Stomach (tissue), 9 donors: Measurements from ENCODE around the gene KIF5A. TPM values are rescaled to one million over a fixed set of nuclear protein-coding genes. Genes with fewer than 3 reads are reported as not detected.
A peak's percentile ranks its signal among the peaks of the same experiment; 100 is the strongest.

ENCODE experiments used
- DNase-seq, 2 donors: peaks; one replicate each; pipeline versions ENCODE4 v3.0.0 to v3.0.0-alpha.2; 2013 to 2019
- H3K27ac ChIP-seq, 5 donors: fragments of 200-600 bp in 4 of 5; sonication (generic) in 4 of 5; one replicate each; pipeline ENCODE4 v1.5.1; 2013 to 2019; ENCODE audit warnings: mild to moderate bottlenecking in 1 of 5, moderate library complexity in 1 of 5
- H3K27me3 ChIP-seq, 3 donors: fragments of 200-600 bp; sonication (generic); one replicate each; pipeline ENCODE4 v1.5.1; 2017 to 2019; ENCODE audit warnings: mixed run types in 1 of 3
- H3K36me3 ChIP-seq, 4 donors: fragments of 200-600 bp; sonication (generic); 1 replicate in 3 of 4; 2 replicates in 1 of 4; pipeline ENCODE4 v1.5.1; 2016 to 2019
- H3K4me1 ChIP-seq, 4 donors: fragments of 200-600 bp; sonication (generic); one replicate each; pipeline ENCODE4 v1.5.1; 2016 to 2019
- H3K4me3 ChIP-seq, 4 donors: fragments of 200-600 bp; sonication (generic) in 3 of 4; one replicate each; pipeline ENCODE4 v1.5.1; 2016 to 2019; ENCODE audit warnings: mild to moderate bottlenecking in 1 of 4
- H3K9me3 ChIP-seq, 4 donors: fragments of 200-600 bp; sonication (generic); one replicate each; pipeline ENCODE4 v1.5.1; 2016 to 2019
- EP300 ChIP-seq: sonication (generic); formaldehyde crosslinking; IDR thresholded peaks from one replicate; pipeline ENCODE4 v1.6.1; 2017; ENCODE audit warnings: antibody characterized with exemption
- POLR2A ChIP-seq, 4 donors: fragments of 450-650 bp; IDR thresholded peaks; one replicate each; pipeline ENCODE4 v1.6.1; 2016; ENCODE audit warnings: antibody characterized with exemption in 4 of 4, control low read depth in 2 of 4, mild to moderate bottlenecking in 1 of 4, moderate library complexity in 1 of 4
- POLR2AphosphoS5 ChIP-seq, 3 donors: sonication (generic); formaldehyde crosslinking; IDR thresholded peaks; one replicate each; pipeline ENCODE4 v1.6.1; 2016; ENCODE audit warnings: antibody characterized with exemption in 3 of 3
- WGBS, 5 donors: extraction: QIAGEN DNeasy Blood & Tissue Kit in 3 of 5; methylation state at CpG; one replicate each; pipeline versions ENCODE4 v1.1.5 to v1.1.7; 2013 to 2018; 5-methylcytosine and 5-hydroxymethylcytosine counted together
- intact Hi-C: fragments of 100-400 bp; cut with DNase I; formaldehyde crosslinking; loops from one replicate; pipeline ENCODE4 v1.15.1; 2023; ENCODE audit warnings: low total_unique reads
- polyA plus RNA-seq, 3 donors: library from polyadenylated mRNA; stranded (reverse); fragments of 200-250 nt; gene quantifications; one replicate each; pipeline ENCODE4 v1.2.3, GENCODE V29; 2013
- total RNA-seq, 5 donors: library from RNA; depleted of rRNA; stranded (reverse); fragments of >200 nt; gene quantifications; one replicate each; pipeline versions ENCODE4 v1.1.0 to v1.2.3, GENCODE V29; 2014 to 2016
- TF ChIP-seq, protein P1 (sequence below), 7 experiments: fragments of 450-650 bp in 4 of 7; fragments of 200-600 bp in 3 of 7; sonication (generic) in 3 of 7; IDR thresholded peaks; one replicate each; pipeline ENCODE4 v1.5.1; 2016 to 2019; ENCODE audit warnings: antibody characterized with exemption in 7 of 7, control low read depth in 2 of 7, mild to moderate bottlenecking in 1 of 7
- donor health status: healthy with polysubstance abuse.
- donor health status: Bipolar disorder and iron deficiency.
- donor health status: healthy.

KIF5A gene
- total and polyA plus RNA-seq, 8 donors = 0.19 to 2.3 (median 1.3) TPM; not detected in 1

DNA sequence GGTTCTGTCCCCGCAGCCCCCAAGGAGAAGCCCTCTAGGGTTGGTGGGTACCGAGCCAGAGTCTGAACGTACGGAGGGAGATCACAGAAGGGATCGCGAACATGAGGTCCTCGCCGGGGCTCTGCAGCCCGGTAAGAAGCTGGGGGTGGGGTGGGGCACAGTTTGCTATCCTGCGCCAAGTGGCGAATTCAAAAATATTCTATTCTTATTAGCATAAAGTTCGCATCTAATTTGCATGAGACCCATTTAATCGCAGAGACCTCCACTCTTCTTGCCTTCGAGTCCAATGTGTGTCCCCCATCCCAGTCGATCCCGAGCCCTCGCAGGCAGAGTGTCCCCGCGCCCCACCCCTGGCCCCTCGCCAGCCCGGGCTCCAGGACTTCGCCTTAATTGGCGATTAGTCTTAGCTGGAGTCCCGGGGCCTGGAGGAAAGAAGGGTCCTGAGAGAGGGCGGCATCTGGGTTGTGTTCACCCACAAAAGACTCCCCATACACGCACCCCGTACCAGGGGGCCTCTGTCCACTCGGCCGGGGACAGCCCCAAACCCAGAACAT, 60.8 kb downstream of the KIF5A start:
- 3 to 6% (median 4%) methylated on average over 29 of the region's 29 CpGs for WGBS, 5 donors

DNA sequence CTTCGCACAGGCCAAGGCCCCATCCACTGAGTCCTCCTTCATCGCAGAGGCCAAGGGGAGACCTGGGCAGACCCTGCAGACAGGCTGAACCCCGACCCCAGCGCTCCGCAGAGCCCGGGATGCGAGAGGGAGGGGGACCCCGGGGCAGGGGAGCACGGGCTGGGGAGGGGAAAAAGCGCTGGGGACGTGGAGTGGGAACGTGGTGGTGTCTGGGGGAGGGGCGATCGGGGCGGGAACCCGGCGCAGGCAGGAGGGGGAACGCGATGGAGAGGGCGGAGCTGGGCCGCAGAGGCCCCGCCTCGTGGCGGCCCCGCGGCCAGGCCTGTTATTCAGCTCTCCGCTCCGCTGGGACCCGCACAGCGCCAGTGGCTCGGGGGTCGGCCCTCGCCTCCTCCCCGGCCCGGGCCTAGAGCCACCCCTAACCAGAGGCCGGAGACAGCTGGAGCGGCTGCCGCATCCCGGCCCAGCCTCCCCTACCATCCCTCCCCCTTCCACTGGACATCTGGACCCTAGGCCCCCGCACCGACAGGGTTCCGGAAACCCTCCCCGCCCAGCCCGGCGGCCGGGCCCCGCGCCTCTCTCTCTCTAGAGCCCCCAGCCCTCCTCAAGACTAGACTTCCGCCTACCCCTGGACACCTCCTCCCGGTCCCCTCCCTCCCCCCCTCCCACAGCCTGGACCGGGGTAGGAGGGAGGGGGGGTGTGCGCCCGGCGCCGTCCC, 61.4 kb downstream of the KIF5A start, which contains the start of gene ARHGEF25:
ARHGEF25 (plus strand) TSS at position 328 of the 719 bp plus-strand sequence. CDS start 460 bp downstream, outside the sequence.
- intact Hi-C loops = no loop called here
- Histone ChIP-seq H3K27me3 (peaks cover 0 to 65% (median 28%) of the 10 kb centered on the region in 3 donors), H3K9me3 (no peaks in the 10 kb centered on the region), H3K36me3 (peaks cover 3 to 62% (median 45%) of the 10 kb centered on the region in 4 donors), H3K4me3 (peak within 1 kb of the TSS; percentile 54 to 71 (median 64)), H3K27ac (peak within 1 kb of the TSS; percentile 53 to 91 (median 82)), H3K4me1 (peaks cover 22 to 65% (median 40%) of the 10 kb centered on the region in 4 donors)
- TF ChIP-seq POLR2AphosphoS5 (IDR thresholded peaks at IDR 0.05) = peak in 1 of 3 donors; percentile 32
- TF ChIP-seq, protein P1, sequence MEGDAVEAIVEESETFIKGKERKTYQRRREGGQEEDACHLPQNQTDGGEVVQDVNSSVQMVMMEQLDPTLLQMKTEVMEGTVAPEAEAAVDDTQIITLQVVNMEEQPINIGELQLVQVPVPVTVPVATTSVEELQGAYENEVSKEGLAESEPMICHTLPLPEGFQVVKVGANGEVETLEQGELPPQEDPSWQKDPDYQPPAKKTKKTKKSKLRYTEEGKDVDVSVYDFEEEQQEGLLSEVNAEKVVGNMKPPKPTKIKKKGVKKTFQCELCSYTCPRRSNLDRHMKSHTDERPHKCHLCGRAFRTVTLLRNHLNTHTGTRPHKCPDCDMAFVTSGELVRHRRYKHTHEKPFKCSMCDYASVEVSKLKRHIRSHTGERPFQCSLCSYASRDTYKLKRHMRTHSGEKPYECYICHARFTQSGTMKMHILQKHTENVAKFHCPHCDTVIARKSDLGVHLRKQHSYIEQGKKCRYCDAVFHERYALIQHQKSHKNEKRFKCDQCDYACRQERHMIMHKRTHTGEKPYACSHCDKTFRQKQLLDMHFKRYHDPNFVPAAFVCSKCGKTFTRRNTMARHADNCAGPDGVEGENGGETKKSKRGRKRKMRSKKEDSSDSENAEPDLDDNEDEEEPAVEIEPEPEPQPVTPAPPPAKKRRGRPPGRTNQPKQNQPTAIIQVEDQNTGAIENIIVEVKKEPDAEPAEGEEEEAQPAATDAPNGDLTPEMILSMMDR (IDR thresholded peaks at IDR 0.05) = no peak
- DNase-seq = peak; percentile 53 to 93
- 1 to 4% (median 1%) methylated on average over 21 to 54 of the region's 55 CpGs for WGBS, 5 donors

More for the DNA sequence above, 60.8 kb downstream of the KIF5A start:
- Histone ChIP-seq H3K36me3 (peaks cover 0 to 57% (median 39%) of the 10 kb centered on the region in 4 donors), H3K4me1 (peaks cover 22 to 71% (median 45%) of the 10 kb centered on the region in 4 donors), H3K27ac (peak overlapping the region; percentile 48 to 91 (median 82)), H3K9me3 (no peaks in the 10 kb centered on the region), H3K27me3 (peaks cover 0 to 59% (median 28%) of the 10 kb centered on the region in 3 donors), H3K4me3 (peak overlapping the region; percentile 54 to 71 (median 64))
- intact Hi-C loops = no loop called here
- no peak for TF ChIP-seq POLR2A (IDR thresholded peaks at IDR 0.05)
- TF ChIP-seq POLR2AphosphoS5 (IDR thresholded peaks at IDR 0.05) = no peak
- TF ChIP-seq, protein P1 (IDR thresholded peaks at IDR 0.05) = no peak
- no peak for TF ChIP-seq EP300
- DNase-seq = peak in 1 of 2 donors; percentile 77

DNA sequence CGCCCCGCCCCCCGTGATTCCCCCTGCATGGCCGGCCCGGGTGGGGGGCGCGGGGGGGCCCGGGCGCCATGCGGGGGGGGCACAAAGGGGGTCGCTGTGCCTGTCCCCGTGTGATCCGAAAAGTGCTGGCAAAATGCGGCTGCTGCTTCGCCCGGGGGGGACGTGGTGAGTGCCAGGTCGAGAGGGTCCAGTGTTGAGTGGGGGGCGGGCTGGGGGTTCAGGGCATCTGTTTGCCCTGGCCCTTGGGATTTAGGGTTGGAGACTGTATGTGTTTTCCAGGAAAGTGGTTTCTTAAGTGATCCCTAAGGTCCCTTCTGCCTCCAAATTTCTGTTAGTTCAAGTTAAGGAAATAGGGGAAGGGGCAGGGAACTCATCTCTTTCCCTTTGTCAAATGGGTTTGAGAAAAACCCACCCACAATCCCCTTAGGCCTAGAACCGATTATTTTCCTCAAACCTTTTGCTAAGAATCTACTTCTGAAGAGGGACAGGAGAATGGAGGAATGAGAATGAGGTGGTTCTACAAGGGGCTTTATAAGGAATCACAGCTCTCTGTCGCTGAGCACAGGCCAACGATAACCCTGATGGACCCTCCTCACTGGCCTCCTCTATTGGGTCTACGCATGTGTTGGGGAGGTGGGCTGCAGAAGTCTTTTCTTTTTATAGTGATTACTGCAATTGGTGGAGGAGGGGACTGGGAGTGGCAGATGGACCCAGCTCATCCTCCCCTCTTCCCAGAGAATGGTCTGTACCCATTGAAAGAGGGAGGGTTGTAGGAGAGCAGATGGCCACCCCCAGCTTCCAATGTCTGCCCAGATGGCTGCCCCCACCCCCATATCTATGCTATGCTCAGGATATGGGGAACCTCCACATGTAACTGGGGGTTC, 62.2 kb downstream of the KIF5A start:
- intact Hi-C loops = no loop called here
- peak in 1 of 2 donors; percentile 21 for DNase-seq
- Histone ChIP-seq H3K27ac (peak overlapping the region in 4 of 5 donors; percentile 81 to 91 (median 84)), H3K36me3 (peaks cover 5 to 57% (median 42%) of the 10 kb centered on the region in 4 donors), H3K9me3 (no peaks in the 10 kb centered on the region), H3K27me3 (peaks cover 0 to 71% (median 28%) of the 10 kb centered on the region in 3 donors), H3K4me1 (peaks cover 22 to 63% (median 40%) of the 10 kb centered on the region in 4 donors), H3K4me3 (peak overlapping the region; percentile 54 to 71 (median 64))
- 17 to 26% (median 18%) methylated on average over 11 to 23 of the region's 23 CpGs for WGBS, 5 donors
- TF ChIP-seq, protein P1 (IDR thresholded peaks at IDR 0.05) = no peak
- TF ChIP-seq POLR2A (IDR thresholded peaks at IDR 0.05) (no peak), EP300 (no peak), POLR2AphosphoS5 (IDR thresholded peaks at IDR 0.05) (no peak)
